GM20000 (cell line): ENCODE results near the gene SLC9A7.

Experiments
- DNase-seq: peaks from one replicate; pipeline ENCODE4 v3.0.0; 2012; ENCODE audit warnings: low spot score
- TF ChIP-seq, protein P1 (sequence below): IDR thresholded peaks from 2 replicates; pipeline ENCODE4 v1.5.1; 2012; ENCODE audit warnings: mild to moderate bottlenecking, control low read depth; ENCODE audit errors: extremely low read depth, missing control alignments

SLC9A7 gene

GRCh38 chrX:46610070-46610658, 148.8 kb downstream of the SLC9A7 start:
- TF ChIP-seq, protein P1, sequence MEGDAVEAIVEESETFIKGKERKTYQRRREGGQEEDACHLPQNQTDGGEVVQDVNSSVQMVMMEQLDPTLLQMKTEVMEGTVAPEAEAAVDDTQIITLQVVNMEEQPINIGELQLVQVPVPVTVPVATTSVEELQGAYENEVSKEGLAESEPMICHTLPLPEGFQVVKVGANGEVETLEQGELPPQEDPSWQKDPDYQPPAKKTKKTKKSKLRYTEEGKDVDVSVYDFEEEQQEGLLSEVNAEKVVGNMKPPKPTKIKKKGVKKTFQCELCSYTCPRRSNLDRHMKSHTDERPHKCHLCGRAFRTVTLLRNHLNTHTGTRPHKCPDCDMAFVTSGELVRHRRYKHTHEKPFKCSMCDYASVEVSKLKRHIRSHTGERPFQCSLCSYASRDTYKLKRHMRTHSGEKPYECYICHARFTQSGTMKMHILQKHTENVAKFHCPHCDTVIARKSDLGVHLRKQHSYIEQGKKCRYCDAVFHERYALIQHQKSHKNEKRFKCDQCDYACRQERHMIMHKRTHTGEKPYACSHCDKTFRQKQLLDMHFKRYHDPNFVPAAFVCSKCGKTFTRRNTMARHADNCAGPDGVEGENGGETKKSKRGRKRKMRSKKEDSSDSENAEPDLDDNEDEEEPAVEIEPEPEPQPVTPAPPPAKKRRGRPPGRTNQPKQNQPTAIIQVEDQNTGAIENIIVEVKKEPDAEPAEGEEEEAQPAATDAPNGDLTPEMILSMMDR: no peak
- DNase-seq: no peak

DNA sequence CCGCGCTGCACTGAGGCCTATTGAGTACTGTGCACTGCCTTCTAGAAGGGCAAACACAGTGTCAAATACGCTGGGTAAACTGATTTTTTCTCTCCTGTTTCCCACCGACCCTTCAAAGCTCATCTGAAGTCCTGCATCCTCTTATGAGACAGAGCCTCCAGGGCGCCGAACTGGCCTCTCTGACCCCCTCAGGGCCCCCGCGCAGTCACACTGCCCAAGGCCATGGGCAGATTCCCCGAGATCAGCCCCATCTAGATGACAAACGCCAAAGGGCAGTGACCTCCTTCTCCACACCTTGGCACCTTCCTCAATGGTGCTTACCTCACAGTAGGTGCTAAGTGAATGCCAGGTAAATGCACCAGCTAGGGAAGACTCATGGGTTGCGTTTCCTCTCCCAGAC, 151.0 kb downstream of the SLC9A7 start:
- TF ChIP-seq, protein P1: no peak
- no peak for DNase-seq

DNA sequence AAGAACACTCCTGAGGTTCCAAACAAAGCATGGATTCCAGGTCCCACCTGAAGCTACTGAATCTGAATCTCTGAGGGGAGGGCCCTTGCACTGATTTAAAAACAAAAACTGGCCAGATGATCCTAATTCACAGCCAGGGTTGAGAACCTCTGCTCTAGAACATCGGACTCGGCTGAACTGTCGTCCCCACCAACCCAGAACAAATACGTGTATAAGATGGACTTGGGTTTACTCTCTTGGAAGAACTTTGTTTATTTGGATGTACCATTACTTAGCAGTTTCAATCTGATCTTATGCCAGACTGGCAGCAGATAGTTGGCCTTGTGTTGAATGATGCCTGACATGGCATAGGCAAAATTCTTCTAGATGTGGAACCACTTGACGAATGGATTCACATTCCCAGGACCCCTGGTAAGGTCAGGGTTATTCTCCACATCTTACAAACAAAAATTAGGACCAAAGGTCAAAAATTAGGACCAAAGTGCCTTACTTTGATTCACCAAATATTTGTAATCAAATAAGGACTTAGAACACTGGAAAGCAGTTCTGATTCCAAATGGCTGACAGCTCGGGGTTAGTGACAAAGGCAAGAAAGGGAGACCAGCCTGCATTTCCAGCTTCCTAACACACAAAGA, 156.3 kb downstream of the SLC9A7 start:
- no peak for DNase-seq
- TF ChIP-seq, protein P1: no peak

GRCh38 chrX:46601283-46601682, 157.6 kb downstream of the SLC9A7 start:
- no peak for DNase-seq
- TF ChIP-seq, protein P1: no peak

GRCh38 chrX:46599051-46599560, 159.8 kb downstream of the SLC9A7 start:
- DNase-seq: no peak
- TF ChIP-seq, protein P1: no peak

DNA sequence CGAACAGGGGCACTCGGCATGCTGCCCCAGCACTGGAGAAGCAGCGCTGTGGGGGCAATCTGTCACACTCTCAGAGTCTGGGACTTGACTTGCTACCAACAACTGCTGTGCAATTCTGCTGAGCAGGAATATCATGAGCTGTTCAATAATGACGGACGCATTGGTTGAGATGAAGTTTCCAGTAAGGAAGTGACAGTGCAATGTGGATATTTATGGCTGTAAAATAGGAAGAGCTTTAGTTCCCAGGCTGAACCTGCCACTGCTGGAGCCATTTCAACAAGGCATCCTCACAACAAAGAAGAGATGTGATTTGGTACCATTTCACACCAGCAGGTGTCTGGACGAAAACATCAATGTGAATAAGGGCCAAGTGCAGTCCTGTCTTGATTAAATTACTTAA, 161.1 kb downstream of the SLC9A7 start:
- DNase-seq: no peak
- TF ChIP-seq, protein P1: no peak

- TF ChIP-seq, protein P1: no peak
- no peak for DNase-seq
Observed at GRCh38 chrX:46597208-46597607, 161.7 kb downstream of the SLC9A7 start.
